HUES64 (cell line): ENCODE measurements around the gene EDA2R. TPM values are rescaled to one million over a fixed set of nuclear protein-coding genes. Genes with fewer than 3 reads are reported as not detected.

Experiments used
- H3K27ac ChIP-seq: 2 replicates; pipeline ENCODE4 v1.7.0; 2013; ENCODE audit warnings: low read depth, low read length, inconsistent platforms
- H3K27me3 ChIP-seq: 2 replicates; pipeline ENCODE4 v1.6.1; 2013; ENCODE audit warnings: mild to moderate bottlenecking, low read length; ENCODE audit not compliant: insufficient read depth
- H3K36me3 ChIP-seq: 2 replicates; pipeline ENCODE4 v1.6.1; 2013; ENCODE audit warnings: mild to moderate bottlenecking, low read length; ENCODE audit not compliant: insufficient read depth
- H3K4me1 ChIP-seq: 2 replicates; pipeline ENCODE4 v1.6.1; 2013; ENCODE audit warnings: mild to moderate bottlenecking, low read length, moderate library complexity; ENCODE audit not compliant: insufficient read depth
- H3K4me3 ChIP-seq: 2 replicates; pipeline ENCODE4 v1.5.1; 2013; ENCODE audit warnings: mild to moderate bottlenecking, low read length, moderate library complexity
- H3K9ac ChIP-seq: 2 replicates; pipeline ENCODE4 v1.6.1; 2013; ENCODE audit warnings: mild to moderate bottlenecking, low read depth, low read length
- H3K9me3 ChIP-seq: 2 replicates; pipeline ENCODE4 v1.6.1; 2013; ENCODE audit warnings: low read depth, low read length; ENCODE audit not compliant: insufficient read depth
- WGBS: fragments of 150-250, 120-280 bp; methylation state at CpG from one replicate; pipeline ENCODE4 v1.1.7; 2013; ENCODE audit warnings: missing lambda C conversion rate; 5-methylcytosine and 5-hydroxymethylcytosine counted together
- polyA plus RNA-seq, 2 experiments: library from polyadenylated mRNA; stranded (reverse); fragments of 50-300 nt; gene quantifications; one replicate each; pipeline ENCODE4 v1.2.3, GENCODE V29; 2013

The EDA2R gene, protein sequence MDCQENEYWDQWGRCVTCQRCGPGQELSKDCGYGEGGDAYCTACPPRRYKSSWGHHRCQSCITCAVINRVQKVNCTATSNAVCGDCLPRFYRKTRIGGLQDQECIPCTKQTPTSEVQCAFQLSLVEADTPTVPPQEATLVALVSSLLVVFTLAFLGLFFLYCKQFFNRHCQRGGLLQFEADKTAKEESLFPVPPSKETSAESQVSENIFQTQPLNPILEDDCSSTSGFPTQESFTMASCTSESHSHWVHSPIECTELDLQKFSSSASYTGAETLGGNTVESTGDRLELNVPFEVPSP
- 4.4 TPM for polyA plus RNA-seq (2013, experiment 1 of 2)
- 4.8 TPM for polyA plus RNA-seq (2013, experiment 2 of 2)

DNA sequence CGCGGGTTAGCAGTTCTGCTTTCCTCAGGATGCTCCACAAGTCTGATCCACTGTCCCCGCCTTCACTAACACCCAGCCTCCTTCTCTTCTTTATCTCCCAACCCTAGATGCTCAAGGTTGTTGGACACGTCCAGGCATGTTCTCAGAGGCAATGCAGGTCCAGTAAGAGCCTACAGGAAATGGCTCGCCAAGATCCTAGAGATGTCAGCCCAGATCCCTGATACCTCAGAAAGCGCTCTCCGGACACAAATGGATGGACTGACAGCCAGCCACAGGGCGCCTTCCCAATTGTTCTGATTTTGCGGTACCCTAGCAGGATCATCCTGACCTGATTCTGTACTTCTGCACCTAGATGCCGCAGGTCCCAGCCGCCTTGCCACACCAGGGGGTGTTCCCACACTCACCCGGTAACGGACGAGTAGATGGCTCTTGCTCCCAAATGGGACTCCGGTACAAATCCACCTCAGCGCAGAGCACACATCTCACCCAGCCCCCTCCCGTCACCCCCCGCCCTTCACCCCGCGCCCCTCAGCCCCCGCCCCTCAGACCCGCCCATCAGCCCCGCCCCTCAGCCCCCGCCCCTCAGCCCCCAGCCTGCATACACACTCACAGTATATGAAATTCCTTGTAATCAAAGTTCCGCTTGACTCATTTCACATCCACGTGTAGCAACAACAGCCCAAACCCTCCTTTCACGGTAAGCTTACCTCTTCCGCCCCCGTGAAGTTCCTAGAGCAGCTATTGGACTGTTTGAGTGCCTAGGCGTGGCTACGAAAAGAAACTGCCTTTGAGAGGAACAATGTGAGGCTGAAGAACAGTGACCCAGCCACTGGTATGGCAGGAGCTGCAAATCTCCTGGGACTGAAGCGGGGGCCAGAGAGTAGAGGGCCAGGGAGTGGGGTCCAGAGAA lies at the start of gene EDA2R:
Gene EDA2R (minus strand): TSS at position 488 of the 910 bp plus-strand sequence. CDS start 23,058 bp downstream, outside the sequence.
- WGBS: 2% methylated on average over 24 of the region's 32 CpGs
- Histone ChIP-seq H3K9ac (peak within 1 kb of the TSS; percentile 75), H3K9me3 (no peaks in the 10 kb centered on the region), H3K4me1 (peaks cover 21% of the 10 kb centered on the region; the same call in 1 of the 2 replicates), H3K4me3 (peak within 1 kb of the TSS; percentile 87), H3K27me3 (no peaks in the 10 kb centered on the region), H3K27ac (no peak within 1 kb of the TSS; the same call in 1 of the 2 replicates), H3K36me3 (no peaks in the 10 kb centered on the region)

DNA sequence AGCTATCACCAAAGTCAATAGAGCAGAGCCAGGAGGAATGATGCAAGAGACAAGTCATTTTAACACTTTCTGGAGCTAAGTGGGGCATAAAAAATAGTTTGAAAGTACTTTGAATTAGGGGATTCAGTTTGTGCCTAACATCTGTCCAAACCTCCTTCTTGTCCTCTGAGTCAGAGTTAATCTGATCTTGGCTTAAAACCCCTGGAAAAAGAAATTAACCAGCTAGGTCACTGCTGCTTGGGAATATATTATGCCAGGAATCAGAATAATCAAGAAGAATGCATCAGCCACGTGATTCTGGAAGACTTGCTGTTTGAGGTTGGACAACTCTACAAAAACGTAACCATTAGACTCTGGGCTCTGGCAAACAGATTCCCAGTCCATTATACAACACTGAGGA lies 45.3 kb upstream of the EDA2R start:
- Histone ChIP-seq H3K36me3 (no peaks in the 10 kb centered on the region), H3K4me1 (no peaks in the 10 kb centered on the region), H3K27me3 (no peaks in the 10 kb centered on the region), H3K4me3 (no peak overlapping the region), H3K9ac (no peak overlapping the region), H3K9me3 (no peaks in the 10 kb centered on the region), H3K27ac (no peak overlapping the region)
- 53% methylated on average over 2 of the region's 2 CpGs for whole genome bisulfite sequencing

DNA sequence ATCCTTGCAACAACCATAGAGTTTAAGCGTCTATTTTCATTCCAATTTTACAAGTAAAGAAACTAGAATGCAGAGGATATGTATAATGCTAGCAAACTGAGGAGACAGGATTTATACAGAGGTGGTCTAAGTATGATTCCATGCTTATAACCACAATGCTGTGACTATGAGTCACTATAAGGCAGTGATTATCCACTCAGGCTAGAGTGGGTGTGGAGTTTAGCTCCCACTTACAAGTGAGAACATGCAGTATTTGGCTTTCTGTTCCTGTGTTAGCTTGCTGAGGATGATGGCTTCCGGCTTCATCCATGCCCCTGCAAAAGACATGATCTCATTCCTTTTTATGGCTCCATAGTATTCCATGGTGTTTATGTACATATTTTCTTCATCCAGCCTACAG lies 41.6 kb upstream of the EDA2R start:
- no peaks in the 10 kb centered on the region for H3K27me3 ChIP-seq
- H3K4me3 ChIP-seq: no peak overlapping the region
- H3K4me1 ChIP-seq: no peaks in the 10 kb centered on the region
- no CpG with 5 or more reads among the region's 2 CpGs for WGBS
- no peak overlapping the region for H3K27ac ChIP-seq
- no peak overlapping the region for H3K9ac ChIP-seq
- no peaks in the 10 kb centered on the region for H3K9me3 ChIP-seq
- H3K36me3 ChIP-seq: no peaks in the 10 kb centered on the region

DNA sequence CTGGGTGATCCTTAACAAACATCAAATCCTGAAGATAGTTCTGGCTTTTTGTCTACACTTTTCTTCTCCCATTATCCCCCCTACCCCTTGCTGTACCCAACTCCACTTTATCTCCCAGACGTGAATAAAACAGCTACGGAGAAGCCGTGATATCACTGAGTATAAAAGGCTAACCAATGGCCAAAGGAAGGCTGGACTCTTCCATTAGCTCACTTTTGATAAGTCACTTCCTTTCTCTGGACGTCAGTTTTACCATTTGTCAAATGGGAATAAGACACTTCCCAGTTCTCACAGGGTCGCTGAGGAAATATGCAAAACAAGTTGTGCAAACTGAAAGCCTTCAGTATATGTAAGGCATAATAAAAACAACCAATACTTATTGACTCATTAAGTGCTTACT lies 38.6 kb upstream of the EDA2R start:
- no peaks in the 10 kb centered on the region for H3K27me3 ChIP-seq
- no peaks in the 10 kb centered on the region for H3K4me1 ChIP-seq
- WGBS: 74% methylated on average over 5 of the region's 5 CpGs
- no peaks in the 10 kb centered on the region for H3K9me3 ChIP-seq
- H3K4me3 ChIP-seq: no peak overlapping the region
- no peaks in the 10 kb centered on the region for H3K36me3 ChIP-seq
- H3K27ac ChIP-seq: no peak overlapping the region
- H3K9ac ChIP-seq: no peak overlapping the region

DNA sequence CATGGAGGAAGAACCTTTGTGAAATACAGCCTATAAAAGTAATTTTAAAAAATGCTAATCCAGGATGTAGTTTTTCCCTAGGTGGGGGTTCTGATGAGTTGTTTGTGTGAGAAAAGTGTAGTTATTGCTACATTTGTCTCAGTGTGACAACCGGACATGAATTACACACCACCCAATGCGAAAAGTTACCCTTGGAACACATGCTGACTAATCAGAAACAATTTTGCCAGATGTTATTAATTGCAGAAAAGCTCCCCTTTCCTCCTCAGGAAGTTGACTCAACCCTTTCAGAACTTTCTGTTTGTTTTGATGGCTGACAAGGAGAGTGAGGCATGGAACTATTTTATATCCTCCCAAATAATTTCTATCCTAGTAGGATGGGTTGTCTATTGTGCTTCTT lies 38.1 kb upstream of the EDA2R start:
- H3K27me3 ChIP-seq: no peaks in the 10 kb centered on the region
- H3K4me1 ChIP-seq: no peaks in the 10 kb centered on the region
- no peaks in the 10 kb centered on the region for H3K36me3 ChIP-seq
- no peak overlapping the region for H3K4me3 ChIP-seq
- WGBS: 95% methylated on average over 2 of the region's 2 CpGs
- no peak overlapping the region for H3K27ac ChIP-seq
- no peaks in the 10 kb centered on the region for H3K9me3 ChIP-seq
- no peak overlapping the region for H3K9ac ChIP-seq

DNA sequence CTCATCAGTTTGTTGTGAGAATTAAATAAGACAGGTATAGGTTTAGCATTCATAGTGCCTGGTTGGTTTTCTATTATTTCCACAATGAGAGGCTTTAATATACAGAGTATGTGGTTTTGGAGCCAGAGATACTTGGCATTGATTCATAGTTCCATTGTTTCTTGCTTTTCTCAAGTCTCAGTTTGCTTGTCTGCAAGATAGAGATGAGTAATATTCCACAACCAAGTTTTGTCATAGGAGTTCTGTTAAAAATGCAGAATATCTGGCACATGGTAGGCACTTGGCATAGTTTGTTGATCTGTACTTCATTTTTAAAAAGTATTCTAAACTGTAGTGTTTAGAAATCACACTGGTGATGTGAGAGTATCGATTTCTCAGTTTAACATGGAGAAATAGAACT lies 37.5 kb upstream of the EDA2R start:
- Histone ChIP-seq H3K9ac (no peak overlapping the region), H3K9me3 (no peaks in the 10 kb centered on the region), H3K4me3 (no peak overlapping the region), H3K27ac (no peak overlapping the region), H3K4me1 (no peaks in the 10 kb centered on the region), H3K27me3 (no peaks in the 10 kb centered on the region), H3K36me3 (no peaks in the 10 kb centered on the region)
- WGBS: 80% methylated on average over 1 of the region's 1 CpG

DNA sequence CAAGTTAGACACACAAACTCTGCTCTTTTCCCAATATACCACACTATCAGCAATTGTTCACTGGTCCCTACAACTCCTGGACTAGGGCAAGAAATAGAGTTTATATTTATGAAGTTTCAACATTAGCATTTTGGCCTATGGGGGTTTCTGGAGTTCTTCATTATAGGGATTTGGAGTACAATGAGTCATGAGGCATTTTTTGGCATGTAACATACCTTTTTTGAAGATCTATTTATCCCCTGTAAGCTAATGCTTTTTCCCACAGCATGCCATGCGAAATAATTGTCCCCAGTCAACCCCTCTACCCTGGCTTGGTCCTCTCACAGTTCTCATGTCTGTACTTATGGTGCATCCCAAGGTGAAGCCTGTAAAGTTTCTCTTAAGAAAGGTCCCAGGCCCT lies 36.7 kb upstream of the EDA2R start:
- Histone ChIP-seq H3K27ac (no peak overlapping the region), H3K9me3 (no peaks in the 10 kb centered on the region), H3K4me1 (no peaks in the 10 kb centered on the region), H3K27me3 (no peaks in the 10 kb centered on the region), H3K9ac (no peak overlapping the region), H3K4me3 (no peak overlapping the region), H3K36me3 (no peaks in the 10 kb centered on the region)
- 23% methylated on average over 1 of the region's 1 CpG for WGBS

DNA sequence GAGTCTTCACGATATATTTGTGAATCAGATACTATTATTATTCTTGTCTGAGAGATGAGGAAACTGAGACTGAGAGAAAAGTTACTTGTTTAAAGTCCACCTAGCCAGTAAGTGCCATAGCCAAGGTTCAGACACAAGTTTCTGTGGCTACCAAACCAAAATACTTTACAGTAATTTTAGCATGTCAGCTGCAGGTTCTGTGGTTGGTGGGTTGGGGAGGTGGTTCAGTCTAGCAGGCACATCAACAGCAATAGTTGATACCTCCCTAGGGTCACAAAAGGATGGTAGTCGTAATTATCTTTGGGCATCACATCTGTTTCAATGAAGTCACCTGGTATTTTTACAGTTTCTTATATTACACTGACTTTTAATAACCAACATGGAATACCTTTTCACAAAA lies 35.6 kb upstream of the EDA2R start:
- Histone ChIP-seq H3K36me3 (no peaks in the 10 kb centered on the region), H3K9ac (no peak overlapping the region), H3K4me1 (no peaks in the 10 kb centered on the region), H3K27me3 (no peaks in the 10 kb centered on the region), H3K27ac (no peak overlapping the region), H3K4me3 (no peak overlapping the region), H3K9me3 (no peaks in the 10 kb centered on the region)
- WGBS: no CpG with 5 or more reads among the region's 2 CpGs

DNA sequence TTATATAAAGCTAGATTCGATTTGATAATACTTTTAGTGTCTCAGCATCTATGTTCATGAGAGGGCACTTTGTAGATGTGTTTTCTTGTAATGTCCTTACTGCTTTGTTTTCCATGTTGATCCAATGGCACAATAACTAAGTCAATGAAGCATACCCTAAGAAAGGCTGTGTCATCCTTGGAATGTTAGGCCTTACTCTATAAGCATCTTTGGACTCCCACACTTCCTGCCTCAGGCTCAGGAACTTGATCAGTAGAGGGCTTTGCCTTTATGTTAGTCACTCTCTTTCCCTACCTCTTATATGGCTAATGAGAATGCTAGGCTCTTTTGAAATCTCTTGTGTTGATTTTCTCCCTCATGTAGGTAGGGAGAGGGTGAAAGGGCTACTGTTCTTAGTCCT lies 33.2 kb upstream of the EDA2R start:
- no peaks in the 10 kb centered on the region for H3K9me3 ChIP-seq
- WGBS: no CpG with 5 or more reads among the region's 1 CpG

DNA sequence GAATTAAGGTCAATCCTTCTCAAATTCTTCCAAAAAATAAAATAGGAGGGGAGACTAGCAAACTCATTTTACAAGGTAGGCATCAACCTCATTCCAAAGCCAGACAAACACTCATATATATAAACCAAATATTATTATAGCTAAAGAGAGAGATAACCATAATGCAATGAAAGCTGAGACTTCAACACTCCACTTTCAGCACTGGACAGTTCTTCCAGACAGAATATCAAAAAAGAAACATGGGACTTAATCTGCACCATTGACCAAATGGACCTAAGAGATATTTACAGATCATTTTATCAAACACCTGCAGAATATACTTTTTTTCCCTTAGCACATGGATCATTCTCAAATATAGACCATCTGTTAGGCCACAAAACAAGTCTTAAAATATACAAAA lies 15.5 kb upstream of the EDA2R start:
- Histone ChIP-seq H3K9ac (no peak overlapping the region), H3K4me3 (no peak overlapping the region), H3K36me3 (no peaks in the 10 kb centered on the region)

More for the DNA sequence above, 33.2 kb upstream of the EDA2R start:
- Histone ChIP-seq H3K4me1 (no peaks in the 10 kb centered on the region), H3K9ac (no peak overlapping the region), H3K4me3 (no peak overlapping the region), H3K27ac (no peak overlapping the region), H3K27me3 (no peaks in the 10 kb centered on the region), H3K36me3 (no peaks in the 10 kb centered on the region)

DNA sequence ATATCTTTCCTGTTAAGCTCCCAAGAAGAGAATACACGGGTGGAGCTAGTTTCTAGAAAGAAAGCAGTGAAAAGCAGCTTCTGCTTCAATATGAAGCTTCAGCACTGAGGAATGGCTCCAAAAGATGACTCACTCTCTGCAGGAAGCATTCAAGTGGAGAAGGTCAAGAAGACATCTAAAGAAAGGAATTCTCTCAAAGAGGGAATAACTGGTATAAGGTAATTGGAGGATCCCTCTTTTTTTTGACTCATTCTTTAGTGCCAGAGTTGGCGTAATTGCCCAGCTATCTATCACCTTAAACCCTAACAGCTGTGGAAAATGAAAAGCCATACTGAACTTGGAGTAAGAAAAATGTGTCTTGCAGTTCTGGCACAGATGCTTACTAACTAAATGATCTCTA lies 3.5 kb downstream of the EDA2R start:
- no peak overlapping the region for H3K27ac ChIP-seq
- no peaks in the 10 kb centered on the region for H3K27me3 ChIP-seq
- peaks cover 21% of the 10 kb centered on the region; the same call in 1 of the 2 replicates for H3K4me1 ChIP-seq
- 33% methylated on average over 1 of the region's 2 CpGs for WGBS
- no peaks in the 10 kb centered on the region for H3K9me3 ChIP-seq
- H3K9ac ChIP-seq: no peak overlapping the region
- no peak overlapping the region for H3K4me3 ChIP-seq
- no peaks in the 10 kb centered on the region for H3K36me3 ChIP-seq

More for the DNA sequence above, 15.5 kb upstream of the EDA2R start:
- Histone ChIP-seq H3K27me3 (no peaks in the 10 kb centered on the region), H3K27ac (no peak overlapping the region), H3K4me1 (no peaks in the 10 kb centered on the region), H3K9me3 (no peaks in the 10 kb centered on the region)
